ENCODE measurements around the gene BAHD1. TPM values are rescaled to one million over a fixed set of nuclear protein-coding genes. Genes with fewer than 3 reads are reported as not detected.

BAHD1 gene
- total RNA-seq, 3 donors from 2014 or later: 9.9 to 14.6 (median 11.8) TPM

DNA sequence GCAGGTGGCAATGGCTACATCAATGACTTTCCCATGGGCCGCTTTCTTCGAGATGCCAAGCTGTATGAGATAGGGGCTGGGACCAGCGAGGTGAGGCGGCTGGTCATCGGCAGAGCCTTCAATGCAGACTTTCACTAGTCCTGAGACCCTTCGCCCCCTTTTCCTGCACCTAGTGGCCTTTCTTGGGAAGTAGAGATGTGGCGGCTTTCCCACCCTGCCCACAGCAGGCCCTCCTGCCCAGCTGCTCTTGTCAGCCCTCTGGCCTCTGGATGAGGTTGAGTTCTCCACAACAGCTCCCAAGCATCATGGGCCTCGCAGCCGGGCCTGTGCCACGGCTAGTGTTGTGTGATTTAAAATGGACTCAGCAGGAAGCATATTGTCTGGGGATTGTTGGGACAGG is 22.6 kb upstream of the BAHD1 start:
- intact Hi-C loops (cut with DNase I; ENCODE audit: low total_unique reads): loop anchor here (10.0 kb wide), 1 partner anchor 1797 kb away; no protein-coding TSS in a partner anchor
- H3K9me3 ChIP-seq: no peaks in the 10 kb centered on the region
- TF ChIP-seq, protein P1, sequence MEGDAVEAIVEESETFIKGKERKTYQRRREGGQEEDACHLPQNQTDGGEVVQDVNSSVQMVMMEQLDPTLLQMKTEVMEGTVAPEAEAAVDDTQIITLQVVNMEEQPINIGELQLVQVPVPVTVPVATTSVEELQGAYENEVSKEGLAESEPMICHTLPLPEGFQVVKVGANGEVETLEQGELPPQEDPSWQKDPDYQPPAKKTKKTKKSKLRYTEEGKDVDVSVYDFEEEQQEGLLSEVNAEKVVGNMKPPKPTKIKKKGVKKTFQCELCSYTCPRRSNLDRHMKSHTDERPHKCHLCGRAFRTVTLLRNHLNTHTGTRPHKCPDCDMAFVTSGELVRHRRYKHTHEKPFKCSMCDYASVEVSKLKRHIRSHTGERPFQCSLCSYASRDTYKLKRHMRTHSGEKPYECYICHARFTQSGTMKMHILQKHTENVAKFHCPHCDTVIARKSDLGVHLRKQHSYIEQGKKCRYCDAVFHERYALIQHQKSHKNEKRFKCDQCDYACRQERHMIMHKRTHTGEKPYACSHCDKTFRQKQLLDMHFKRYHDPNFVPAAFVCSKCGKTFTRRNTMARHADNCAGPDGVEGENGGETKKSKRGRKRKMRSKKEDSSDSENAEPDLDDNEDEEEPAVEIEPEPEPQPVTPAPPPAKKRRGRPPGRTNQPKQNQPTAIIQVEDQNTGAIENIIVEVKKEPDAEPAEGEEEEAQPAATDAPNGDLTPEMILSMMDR (IDR thresholded peaks at IDR 0.05): no peak
- no peak for TF ChIP-seq POLR2AphosphoS5 (IDR thresholded peaks at IDR 0.05)
- no peak for TF ChIP-seq POLR2A (IDR thresholded peaks at IDR 0.05)
- no peak for DNase-seq (ENCODE audit: low spot score in 2 of 2)
- no peaks in the 10 kb centered on the region for H3K27me3 ChIP-seq
- H3K4me3 ChIP-seq: no peak overlapping the region
- H3K36me3 ChIP-seq: no peaks in the 10 kb centered on the region
- H3K27ac ChIP-seq: no peak overlapping the region
- peaks cover 0 to 7% of the 10 kb centered on the region in 2 donors for H3K4me1 ChIP-seq

DNA sequence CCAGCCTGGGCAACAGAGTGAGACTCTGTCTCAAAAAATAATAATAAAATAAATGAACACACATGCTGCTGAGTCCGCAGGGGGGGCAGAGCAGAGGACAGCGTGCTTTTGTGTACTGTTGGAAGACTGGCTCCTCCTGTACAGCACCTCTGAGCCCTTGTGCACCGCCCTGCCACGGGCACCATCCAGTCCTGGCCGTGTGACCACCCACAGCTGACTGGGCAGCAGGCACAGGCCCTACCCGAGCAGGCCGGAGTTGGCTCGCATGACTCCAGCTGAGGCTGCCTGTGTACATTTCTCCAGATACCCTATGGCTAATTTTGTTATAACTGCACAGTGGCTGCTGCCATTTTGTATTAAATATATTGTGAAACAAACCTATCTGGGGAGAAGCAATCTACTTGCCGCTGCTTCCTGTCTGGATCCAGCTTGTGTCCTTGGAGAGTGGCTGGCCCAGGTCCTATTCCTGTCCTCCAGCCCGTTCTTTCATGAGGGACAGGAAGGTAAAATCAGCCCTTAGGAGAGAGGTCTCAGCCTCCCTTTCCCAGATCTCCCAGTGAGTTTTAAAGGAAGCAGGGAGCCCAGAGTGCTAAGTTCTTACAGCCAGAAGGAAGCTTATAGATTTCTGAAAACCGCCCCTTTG is 20.6 kb upstream of the BAHD1 start:
- H3K27me3 ChIP-seq: no peaks in the 10 kb centered on the region
- H3K9me3 ChIP-seq: no peaks in the 10 kb centered on the region
- intact Hi-C loops (cut with DNase I; ENCODE audit: low total_unique reads): loop anchor here (10.0 kb wide), 1 partner anchor 55 kb away; no protein-coding TSS in a partner anchor
- no peak overlapping the region for H3K4me3 ChIP-seq
- no peak for DNase-seq (ENCODE audit: low spot score in 2 of 2)
- no peaks in the 10 kb centered on the region for H3K36me3 ChIP-seq
- TF ChIP-seq, protein P1 (IDR thresholded peaks at IDR 0.05): no peak
- no peak for TF ChIP-seq POLR2A (IDR thresholded peaks at IDR 0.05)
- TF ChIP-seq POLR2AphosphoS5 (IDR thresholded peaks at IDR 0.05): no peak
- peaks cover 0 to 7% of the 10 kb centered on the region in 2 donors for H3K4me1 ChIP-seq
- peak overlapping the region; percentile 73 to 80 for H3K27ac ChIP-seq

DNA sequence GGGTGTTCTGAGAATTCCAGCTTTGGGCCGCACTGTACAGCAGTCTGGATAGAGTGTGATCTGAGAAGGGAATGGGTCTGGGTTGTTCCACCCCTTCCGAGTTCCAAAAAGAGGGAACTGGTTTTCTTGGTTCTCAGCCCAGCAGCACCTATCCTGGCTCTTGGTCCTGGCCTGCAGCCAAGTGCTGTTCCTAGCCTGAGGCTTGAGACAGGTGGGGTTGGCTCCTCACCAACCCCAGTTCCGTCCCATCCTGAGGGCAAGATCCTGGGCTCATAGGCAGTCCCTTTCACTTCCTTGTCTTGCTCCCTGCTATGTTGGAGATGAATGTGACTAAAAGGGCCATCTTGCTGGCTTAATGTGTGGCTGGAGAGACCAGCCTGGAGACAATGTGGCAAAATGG is 20.0 kb upstream of the BAHD1 start:
- Histone ChIP-seq H3K9me3 (no peaks in the 10 kb centered on the region), H3K4me1 (peaks cover 0 to 7% of the 10 kb centered on the region in 2 donors), H3K27ac (peak overlapping the region; percentile 73 to 80), H3K36me3 (no peaks in the 10 kb centered on the region), H3K4me3 (no peak overlapping the region), H3K27me3 (no peaks in the 10 kb centered on the region)
- intact Hi-C loops (cut with DNase I; ENCODE audit: low total_unique reads): loop anchor here (10.0 kb wide), 1 partner anchor 56 kb away; no protein-coding TSS in a partner anchor
- TF ChIP-seq, protein P1 (IDR thresholded peaks at IDR 0.05): no peak
- TF ChIP-seq POLR2A (IDR thresholded peaks at IDR 0.05): no peak
- TF ChIP-seq POLR2AphosphoS5 (IDR thresholded peaks at IDR 0.05): peak; percentile 50 to 69 (median 57)
- DNase-seq (ENCODE audit: low spot score in 2 of 2): peak; percentile 78 to 85

DNA sequence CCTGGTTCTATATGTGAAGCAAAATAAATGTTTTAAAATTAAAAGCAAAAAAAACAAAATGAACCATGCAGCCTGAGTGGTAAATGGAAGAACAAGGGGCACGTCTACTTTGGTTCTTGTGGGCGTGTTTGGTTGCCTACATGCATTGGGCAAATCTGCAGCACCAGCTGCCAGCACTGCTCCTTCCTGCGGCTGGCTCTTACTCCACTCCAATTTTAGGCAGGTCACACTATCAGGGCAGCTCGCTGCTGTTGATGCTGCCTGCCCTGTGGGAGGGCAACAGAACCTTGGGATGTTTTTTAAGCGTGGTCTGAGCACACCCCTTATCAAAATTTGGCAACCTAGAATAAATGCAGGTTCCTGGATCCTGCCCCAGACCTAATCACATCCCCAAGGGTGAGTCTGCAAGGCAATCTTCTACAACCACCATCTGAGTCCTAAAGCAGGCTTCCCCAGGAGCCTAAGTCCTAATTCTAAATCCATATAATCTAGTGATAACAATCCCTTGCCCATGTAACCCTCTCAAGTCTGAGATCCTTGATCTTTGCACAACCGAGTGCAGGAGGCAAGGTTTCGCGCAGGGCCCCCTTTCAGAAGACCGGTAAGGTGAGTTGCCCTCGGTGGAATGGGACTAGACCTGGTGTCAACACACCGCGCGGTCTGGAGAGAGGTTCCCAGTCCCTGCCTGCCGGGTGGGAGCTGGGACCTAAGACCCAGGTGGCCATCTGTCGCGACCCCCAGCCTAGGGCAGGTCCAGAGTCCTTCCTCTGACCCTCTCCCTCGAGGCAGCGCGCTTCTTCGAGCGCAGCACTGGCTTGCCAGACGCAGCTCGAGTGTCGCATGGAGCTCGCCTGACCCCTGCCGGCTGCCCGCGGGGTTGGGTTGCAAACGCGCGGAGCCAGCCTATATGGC is 19.3 kb upstream of the BAHD1 start:
- TF ChIP-seq, protein P1 (IDR thresholded peaks at IDR 0.05): peak; percentile 81 to 97 (median 93)
- no peak for TF ChIP-seq POLR2A (IDR thresholded peaks at IDR 0.05)
- peak in 1 of 3 donors; percentile 54 for TF ChIP-seq POLR2AphosphoS5 (IDR thresholded peaks at IDR 0.05)
- H3K27ac ChIP-seq: peak overlapping the region; percentile 73 to 80
- no peaks in the 10 kb centered on the region for H3K27me3 ChIP-seq
- peak in 1 of 2 donors; percentile 81 for DNase-seq (ENCODE audit: low spot score in 2 of 2)
- H3K9me3 ChIP-seq: no peaks in the 10 kb centered on the region
- no peaks in the 10 kb centered on the region for H3K36me3 ChIP-seq
- intact Hi-C loops (cut with DNase I; ENCODE audit: low total_unique reads): loop anchor here (10.0 kb wide), 1 partner anchor 57 kb away; no protein-coding TSS in a partner anchor
- peak overlapping the region in 1 of 3 donors; percentile 23 for H3K4me3 ChIP-seq
- peaks cover 0 to 7% of the 10 kb centered on the region in 2 donors for H3K4me1 ChIP-seq
